ENCODE measurements around the gene ACBD4. TPM values are rescaled to one million over a fixed set of nuclear protein-coding genes. Genes with fewer than 3 reads are reported as not detected.

The ACBD4 gene
- total RNA-seq, 1 experiment from 2014 or later: 9.7 TPM

- Histone ChIP-seq H4K20me1 (ENCODE audit: control insufficient read depth, insufficient read depth, insufficient read length) (no peaks in the 10 kb centered on the region), H3K18ac (ENCODE audit: insufficient read length, low read depth, low read length) (no peak overlapping the region), H4K8ac (replicated peaks; ENCODE audit: insufficient read length, low read depth, low read length) (no peak overlapping the region), H3K23me2 (ENCODE audit: insufficient read length, low read depth, low read length, poor library complexity, severe bottlenecking) (no peaks in the 10 kb centered on the region), H3K79me2 (ENCODE audit: insufficient read depth, low read length) (no peaks in the 10 kb centered on the region; the same call in 1 of the 2 replicates), H2BK15ac (ENCODE audit: low read depth, low read length) (no peak overlapping the region), H2BK120ac (ENCODE audit: low read depth, low read length, poor library complexity, severe bottlenecking) (no peak overlapping the region), H2BK5ac (ENCODE audit: insufficient read length, low read length) (no peak overlapping the region), H3K4me2 (ENCODE audit: insufficient read depth, insufficient read length, low read length) (no peak overlapping the region), H3K56ac (ENCODE audit: insufficient read length, low read depth, low read length) (no peak overlapping the region), H3K9me3 (ENCODE audit: control insufficient read depth, low read depth, low read length) (no peaks in the 10 kb centered on the region), H3T11ph (ENCODE audit: low read length) (no peak overlapping the region), H2AK5ac (ENCODE audit: insufficient read length, low read length) (no peak overlapping the region), H2AFZ (ENCODE audit: low read length) (no peak overlapping the region), H2BK20ac (ENCODE audit: low read depth, low read length, poor library complexity, severe bottlenecking) (no peak overlapping the region), H4K5ac (ENCODE audit: insufficient read length, low read depth, low read length) (no peak overlapping the region), H3K14ac (ENCODE audit: insufficient read depth, low read length) (no peak overlapping the region), H2BK12ac (ENCODE audit: insufficient read length, low read depth, low read length) (no peak overlapping the region), H3K4me1 (ENCODE audit: insufficient read depth, low read length) (no peaks in the 10 kb centered on the region), H3K27ac (ENCODE audit: insufficient read length, low read depth, low read length) (no peak overlapping the region), H3K4ac (ENCODE audit: low read depth, low read length) (no peak overlapping the region), H3K79me1 (ENCODE audit: insufficient read depth, low read depth, low read length, poor library complexity, severe bottlenecking) (no peaks in the 10 kb centered on the region), H3K27me3 (ENCODE audit: insufficient read depth, low read length) (no peaks in the 10 kb centered on the region), H3K23ac (ENCODE audit: insufficient read length, low read depth, low read length) (no peak overlapping the region), H4K91ac (ENCODE audit: insufficient read length, low read depth, low read length) (no peak overlapping the region), H3K9ac (ENCODE audit: extremely low read depth, insufficient read length, low read length) (no peak overlapping the region)
- Mint-ChIP-seq H3K36me3 (ENCODE audit: insufficient read depth in 1 of 3, low read depth in 3 of 3) (peaks cover 62 to 89% (median 75%) of the 10 kb centered on the region in 3 experiments), H3K27me3 (ENCODE audit: low read depth) (no peaks in the 10 kb centered on the region), H3K4me3 (no peak overlapping the region), H3K9me3 (no peaks in the 10 kb centered on the region), H3K4me1 (peaks cover 1 to 8% of the 10 kb centered on the region in 2 experiments), H3K27ac (no peak overlapping the region; a peak in 1 of 7 replicates)
- WGBS (ENCODE audit: extremely low coverage, insufficient read length, low lambda C conversion rate): no CpG with 5 or more reads among the region's 3 CpGs
- TF ChIP-seq CTCF (conservative IDR thresholded peaks at IDR 0.05): peak; percentile 66
- DNase-seq: peak; percentile 42
Measured at GRCh38 chr17:45096141-45096540, 39.3 kb upstream of the ACBD4 start.

Measured in H9 (cell line).